ENCODE results near the gene ATP11A.
"Not testable (repeated sequence)": the region's sequence is repeated elsewhere in the genome, so short reads cannot be mapped to it uniquely, and the experiment has no call there.

ATP11A gene

GRCh38 chr13:112796190-112796915 lies 106.5 kb downstream of the ATP11A start:
- no peak for DNase-seq (ENCODE audit: low read depth)

- no peak for DNase-seq (ENCODE audit: low read depth)
Observed at GRCh38 chr13:112799394-112799793, 109.6 kb downstream of the ATP11A start.

GRCh38 chr13:112800057-112800456 lies 110.2 kb downstream of the ATP11A start:
- no peak for DNase-seq (ENCODE audit: low read depth)

GRCh38 chr13:112800807-112801206 lies 111.0 kb downstream of the ATP11A start:
- DNase-seq (ENCODE audit: low read depth), result not testable (repeated sequence)

GRCh38 chr13:112802802-112803195 lies 113.0 kb downstream of the ATP11A start:
- no peak for DNase-seq (ENCODE audit: low read depth)

GRCh38 chr13:112803422-112803821 lies 113.6 kb downstream of the ATP11A start:
- no peak for DNase-seq (ENCODE audit: low read depth)

- no peak for DNase-seq (ENCODE audit: low read depth)
Observed at GRCh38 chr13:112804374-112804773, 114.5 kb downstream of the ATP11A start.

- no peak for DNase-seq (ENCODE audit: low read depth)
Observed at GRCh38 chr13:112806739-112807652, 117.2 kb downstream of the ATP11A start.

- no peak for DNase-seq (ENCODE audit: low read depth)
Observed at GRCh38 chr13:112807653-112808376, 118.0 kb downstream of the ATP11A start.

- DNase-seq (ENCODE audit: low read depth), result no peak
Observed at GRCh38 chr13:112808377-112809140, 118.7 kb downstream of the ATP11A start.

- DNase-seq (ENCODE audit: low read depth), result no peak
Observed at GRCh38 chr13:112809332-112810315, 119.8 kb downstream of the ATP11A start.

- no peak for DNase-seq (ENCODE audit: low read depth)
Observed at GRCh38 chr13:112810608-112811007, 120.8 kb downstream of the ATP11A start.

GRCh38 chr13:112812306-112813055 lies 122.6 kb downstream of the ATP11A start:
- DNase-seq (ENCODE audit: low read depth), result no peak

GRCh38 chr13:112813552-112813951 lies 123.7 kb downstream of the ATP11A start:
- no peak for DNase-seq (ENCODE audit: low read depth)

- DNase-seq (ENCODE audit: low read depth), result no peak
Observed at GRCh38 chr13:112814905-112815585, 125.2 kb downstream of the ATP11A start.

- no peak for DNase-seq (ENCODE audit: low read depth)
Observed at GRCh38 chr13:112815871-112816270, 126.0 kb downstream of the ATP11A start.

- DNase-seq (ENCODE audit: low read depth), result no peak
Observed at GRCh38 chr13:112818040-112818697, 128.3 kb downstream of the ATP11A start.

- DNase-seq (ENCODE audit: low read depth), result no peak
Observed at GRCh38 chr13:112818698-112819045, 128.8 kb downstream of the ATP11A start.

- DNase-seq (ENCODE audit: low read depth), result no peak
Observed at GRCh38 chr13:112819111-112819510, 129.3 kb downstream of the ATP11A start.

Measured in fibroblast of the conjunctiva (primary cell).